DMS53 treated with DMSO at 0.1 percent for 48 hours (cell line): Measurements from ENCODE around the gene SMCP.

Experiments used
- DNase-seq: peaks from one replicate; lab custom pipeline; 2025; ENCODE audit not compliant: unreplicated experiment; lab: John Stamatoyannopoulos, UW

SMCP gene

DNA sequence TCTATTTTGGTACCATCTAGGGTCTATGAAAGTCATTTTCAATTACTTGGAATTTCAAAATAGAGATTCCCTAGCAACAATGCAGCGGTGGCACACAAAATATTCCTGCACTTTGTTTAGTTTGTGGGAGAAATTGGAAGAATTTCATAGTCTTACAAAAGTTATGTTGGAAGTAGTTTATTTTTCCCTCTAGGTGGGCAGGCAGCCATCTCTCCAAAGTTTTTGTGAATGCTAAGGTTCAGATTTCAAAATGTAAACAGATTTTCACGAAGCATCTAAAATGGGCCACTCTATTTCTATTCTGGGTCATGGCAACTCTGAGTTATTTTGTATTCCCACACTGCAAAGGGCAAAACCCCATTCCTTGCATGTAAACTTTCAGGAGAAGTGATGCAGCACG lies 8.0 kb downstream of the SMCP start:
- no peak for DNase-seq

- DNase-seq, result no peak
Observed at GRCh38 chr1:152886758-152887409, 8.8 kb downstream of the SMCP start.

DNA sequence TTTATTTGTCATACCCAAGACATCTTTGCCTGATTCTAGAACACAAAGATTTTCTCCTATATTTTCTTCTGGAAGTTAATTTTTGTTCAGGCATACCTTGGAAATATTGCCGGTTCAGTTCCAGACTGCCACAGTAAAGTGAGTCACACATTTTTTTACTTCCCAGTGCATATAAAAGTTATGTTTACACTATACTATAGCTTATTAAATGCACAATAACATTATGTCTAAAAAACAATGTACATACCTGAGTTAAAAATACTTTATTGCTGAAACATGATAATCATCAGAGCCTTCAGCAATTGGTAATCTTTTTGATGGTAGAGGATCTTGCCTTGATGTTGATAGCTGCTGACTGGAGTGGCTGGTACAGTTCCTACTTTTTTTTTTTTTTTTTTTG lies 10.0 kb downstream of the SMCP start:
- DNase-seq, result no peak

DNA sequence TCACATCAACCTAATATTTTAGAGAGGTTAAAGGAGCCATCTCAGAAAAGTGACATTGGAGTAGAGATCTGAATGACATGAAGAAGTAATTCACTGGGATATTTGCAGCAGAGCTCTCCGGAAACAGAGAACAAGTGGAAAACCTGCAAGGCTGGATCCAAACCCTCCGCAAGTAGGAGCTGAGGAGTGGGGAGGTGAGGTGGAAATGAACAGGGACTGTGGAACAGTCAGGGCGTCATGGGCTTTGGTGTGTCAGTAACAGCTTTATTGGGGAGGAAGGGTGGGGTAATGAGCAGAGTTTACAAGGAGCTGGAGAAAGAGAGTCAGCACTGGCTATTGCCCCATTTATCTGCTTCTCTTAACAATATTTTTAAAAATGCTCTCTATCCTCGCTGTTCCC lies 20.9 kb downstream of the SMCP start:
- DNase-seq, result no peak

GRCh38 chr1:152899883-152900282 lies 21.8 kb downstream of the SMCP start:
- DNase-seq, result no peak

GRCh38 chr1:152901631-152902030 lies 23.5 kb downstream of the SMCP start:
- DNase-seq, result no peak

DNA sequence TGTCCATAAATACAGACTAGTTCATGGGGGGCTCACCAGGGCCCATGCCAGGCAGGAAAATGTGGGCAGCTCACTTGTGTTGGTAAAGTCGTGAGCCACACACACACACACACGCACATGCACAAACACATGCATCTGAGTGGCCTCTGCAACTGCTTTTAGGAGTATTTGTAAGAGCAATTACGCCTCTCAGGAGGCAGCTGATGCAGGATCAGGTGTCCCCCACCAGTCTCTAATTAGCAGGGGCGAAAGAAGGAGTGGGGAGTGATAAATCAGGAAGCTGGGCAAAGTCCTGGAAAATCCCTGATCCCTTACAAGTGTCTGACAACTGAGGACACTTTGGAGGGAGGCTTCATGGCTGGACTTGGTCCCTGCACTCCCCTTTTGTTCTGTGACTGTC lies 24.5 kb downstream of the SMCP start:
- DNase-seq, result no peak

- no peak for DNase-seq
Observed at GRCh38 chr1:152904688-152905440, 26.7 kb downstream of the SMCP start.

DNA sequence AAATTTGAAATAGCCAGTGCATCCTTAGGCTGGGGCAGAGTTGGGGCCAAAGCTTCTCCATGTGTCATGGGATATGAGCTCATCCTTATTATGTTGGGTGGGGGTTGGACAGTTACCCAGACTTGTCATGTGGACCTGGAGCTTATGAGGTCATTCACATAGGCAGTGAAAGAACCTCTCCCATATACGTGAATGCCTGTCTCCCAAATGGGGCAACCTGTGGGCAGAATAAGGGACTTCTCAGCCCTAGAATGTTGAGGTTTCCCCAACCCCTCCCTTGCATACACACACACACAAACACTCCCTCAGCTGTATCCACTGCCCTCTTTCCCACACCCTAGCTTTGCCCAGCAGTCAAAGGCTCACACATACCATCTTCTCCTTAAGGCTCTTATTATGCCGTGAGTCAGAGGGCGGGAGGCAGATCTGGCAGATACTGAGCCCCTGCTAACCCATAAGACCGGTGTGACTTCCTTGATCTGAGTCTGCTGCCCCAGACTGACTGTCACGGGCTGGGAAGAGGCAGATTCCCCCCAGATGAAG lies 28.0 kb downstream of the SMCP start:
- DNase-seq, result no peak

- no peak for DNase-seq
Observed at GRCh38 chr1:152907686-152908601, 29.8 kb downstream of the SMCP start, which contains the start of gene IVL. Gene IVL (plus strand): TSS chr1:152908546. CDS start chr1:152909798, 1,252 bp downstream.

DNA sequence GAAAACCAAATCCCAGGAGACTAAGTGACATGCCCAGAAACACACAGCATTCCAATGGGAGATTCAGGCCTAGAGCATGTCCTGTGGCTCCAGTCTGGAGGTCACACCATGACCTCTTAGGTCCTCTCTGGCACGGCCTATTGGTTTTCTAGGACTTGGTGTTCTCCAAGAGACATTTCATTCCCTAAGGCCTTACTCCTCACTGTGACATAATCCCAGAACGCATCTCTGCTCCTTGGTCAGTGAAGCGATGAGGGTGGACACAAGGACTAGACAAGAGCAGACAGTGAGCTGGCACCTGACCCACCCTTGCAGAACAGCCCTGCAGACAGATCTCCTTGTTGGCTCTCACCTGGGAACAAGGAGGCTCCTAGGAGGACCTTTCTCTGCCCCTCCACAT lies 31.1 kb downstream of the SMCP start:
- DNase-seq, result no peak

- no peak for DNase-seq
Observed at GRCh38 chr1:152912471-152912870, 34.3 kb downstream of the SMCP start.

DNA sequence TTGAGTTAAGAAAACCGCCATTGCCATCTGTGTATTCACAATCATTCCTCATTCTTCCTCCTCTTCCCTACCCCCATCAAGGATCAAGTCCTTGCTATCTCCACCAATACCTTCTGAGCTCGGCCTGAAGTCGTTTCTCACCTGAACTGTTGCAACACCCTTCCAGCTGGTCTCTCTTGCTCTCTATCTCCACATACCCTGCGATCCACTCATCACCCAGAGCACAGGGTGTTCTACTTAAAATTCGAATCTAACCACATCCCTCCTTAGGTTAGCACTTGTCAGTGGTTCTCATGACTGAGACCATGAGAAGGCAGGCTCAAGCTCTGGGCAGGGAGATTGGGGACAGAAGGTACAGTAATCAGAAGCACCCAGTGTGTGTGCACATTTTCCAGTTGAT lies 34.8 kb downstream of the SMCP start:
- DNase-seq, result no peak

DNA sequence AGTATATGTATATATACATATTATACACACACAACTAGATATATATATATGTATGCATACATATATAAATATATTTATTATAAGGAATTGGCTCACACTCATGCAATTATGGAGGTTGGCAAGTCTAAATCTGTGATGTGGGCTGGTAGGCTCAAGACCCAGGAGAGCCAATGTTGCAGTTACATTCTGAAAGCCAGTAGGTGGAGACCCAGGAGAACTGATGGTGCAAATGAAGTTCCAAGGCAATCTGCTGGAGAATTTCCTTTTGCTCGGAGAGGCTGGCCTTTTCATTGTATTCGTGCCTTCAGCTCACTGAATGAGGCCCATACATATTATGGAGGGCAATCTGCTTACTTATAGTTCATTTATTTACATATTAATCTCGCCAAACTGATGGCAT lies 39.7 kb downstream of the SMCP start:
- no peak for DNase-seq

GRCh38 chr1:152919071-152919470 lies 40.9 kb downstream of the SMCP start:
- no peak for DNase-seq

- DNase-seq, result no peak
Observed at GRCh38 chr1:152924191-152924590, 46.1 kb downstream of the SMCP start.

DNA sequence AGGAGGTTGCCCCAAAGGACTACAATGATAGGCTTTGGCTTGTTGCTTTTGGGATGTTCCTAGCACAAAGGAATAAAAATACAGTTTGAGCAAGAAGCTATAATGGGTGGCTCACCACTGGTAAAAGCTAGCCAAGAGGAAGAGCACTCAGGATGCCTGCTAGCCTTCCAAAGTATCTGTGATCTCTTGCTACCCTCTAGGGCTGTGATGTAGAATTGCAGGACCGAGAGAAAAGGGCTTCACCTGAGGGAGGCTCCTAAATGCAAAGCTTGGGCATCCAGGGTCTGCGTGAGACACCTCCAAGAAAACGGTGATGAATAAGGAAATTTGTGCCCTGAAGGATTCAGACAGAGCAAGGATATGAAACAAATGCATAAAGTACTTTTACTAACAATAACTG lies 48.0 kb downstream of the SMCP start:
- no peak for DNase-seq

GRCh38 chr1:152928671-152929070 lies 50.5 kb downstream of the SMCP start:
- DNase-seq, result no peak

- no peak for DNase-seq
Observed at GRCh38 chr1:152932170-152932811, 54.2 kb downstream of the SMCP start.

DNA sequence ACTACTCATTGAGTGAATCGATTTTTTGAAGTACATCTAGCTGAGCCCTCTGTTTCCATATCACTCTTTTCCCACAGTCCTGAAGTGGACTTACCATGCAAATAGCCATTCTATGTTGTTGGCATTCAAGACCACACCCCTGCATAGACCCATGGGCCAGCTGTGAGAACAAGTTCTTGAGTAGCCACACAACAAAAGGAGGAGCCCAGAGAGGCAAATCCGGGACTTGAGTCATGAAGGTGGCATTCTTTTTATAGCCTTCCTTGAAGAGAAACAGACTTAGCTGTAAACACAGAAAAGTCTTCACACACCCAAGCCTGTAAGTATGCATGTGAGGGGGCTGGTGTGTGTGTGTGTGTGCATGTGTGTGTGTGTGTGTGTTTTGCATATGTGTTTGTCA lies 55.1 kb downstream of the SMCP start:
- DNase-seq, result no peak
